Gastrocnemius medialis (tissue), 4 donors: ENCODE results near the gene PDC.

ENCODE experiments used
- POLR2A ChIP-seq, 2 donors: fragments of 450-650 bp; IDR thresholded peaks; one replicate each; pipeline ENCODE4 v1.6.1; 2017; ENCODE audit warnings: antibody characterized with exemption in 2 of 2, mild to moderate bottlenecking in 2 of 2, moderate library complexity in 2 of 2
- TF ChIP-seq, protein P1 (sequence below), 5 experiments: fragments of 450-650 bp in 3 of 5; fragments of 200-600 bp in 2 of 5; sonication (generic) in 2 of 5; IDR thresholded peaks in 4 of 5; conservative IDR thresholded peaks in 1 of 5; 1 replicate in 4 of 5; 2 replicates in 1 of 5; pipeline ENCODE4 v1.5.1; 2016 to 2019; ENCODE audit warnings: antibody characterized with exemption in 5 of 5, mild to moderate bottlenecking in 3 of 5, moderate library complexity in 3 of 5

DNA sequence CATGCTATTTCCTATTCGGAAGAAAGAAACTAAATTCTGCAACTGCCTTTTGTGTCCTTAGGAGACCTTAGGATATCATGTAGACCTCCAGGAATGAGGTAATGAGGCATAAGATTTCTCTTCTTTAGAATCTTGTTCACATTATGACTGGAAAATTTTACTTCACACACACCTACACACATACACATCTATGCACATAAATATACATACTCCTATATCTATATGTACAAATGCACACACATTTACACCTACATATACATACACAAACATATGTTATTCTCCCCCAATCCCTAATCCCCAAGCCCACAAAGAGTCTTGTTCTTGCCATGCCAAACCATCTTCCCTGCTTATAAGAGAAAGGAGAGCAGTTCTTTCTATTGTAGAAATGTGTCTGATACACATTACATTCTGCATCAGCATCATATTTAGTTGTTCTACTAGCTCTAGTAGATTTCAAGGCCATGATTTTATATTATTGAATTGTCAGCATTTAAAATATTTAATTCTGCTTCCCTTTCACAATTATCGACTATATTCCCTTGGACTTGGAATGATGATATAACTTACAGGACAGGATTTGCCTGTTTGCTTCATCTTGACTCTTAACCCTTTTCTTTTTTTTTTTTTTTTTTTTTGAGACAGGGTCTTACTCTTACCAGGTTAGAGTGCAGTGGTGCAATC is 35.4 kb upstream of the PDC start:
- no peak for TF ChIP-seq POLR2A (IDR thresholded peaks at IDR 0.05)
- TF ChIP-seq, protein P1, sequence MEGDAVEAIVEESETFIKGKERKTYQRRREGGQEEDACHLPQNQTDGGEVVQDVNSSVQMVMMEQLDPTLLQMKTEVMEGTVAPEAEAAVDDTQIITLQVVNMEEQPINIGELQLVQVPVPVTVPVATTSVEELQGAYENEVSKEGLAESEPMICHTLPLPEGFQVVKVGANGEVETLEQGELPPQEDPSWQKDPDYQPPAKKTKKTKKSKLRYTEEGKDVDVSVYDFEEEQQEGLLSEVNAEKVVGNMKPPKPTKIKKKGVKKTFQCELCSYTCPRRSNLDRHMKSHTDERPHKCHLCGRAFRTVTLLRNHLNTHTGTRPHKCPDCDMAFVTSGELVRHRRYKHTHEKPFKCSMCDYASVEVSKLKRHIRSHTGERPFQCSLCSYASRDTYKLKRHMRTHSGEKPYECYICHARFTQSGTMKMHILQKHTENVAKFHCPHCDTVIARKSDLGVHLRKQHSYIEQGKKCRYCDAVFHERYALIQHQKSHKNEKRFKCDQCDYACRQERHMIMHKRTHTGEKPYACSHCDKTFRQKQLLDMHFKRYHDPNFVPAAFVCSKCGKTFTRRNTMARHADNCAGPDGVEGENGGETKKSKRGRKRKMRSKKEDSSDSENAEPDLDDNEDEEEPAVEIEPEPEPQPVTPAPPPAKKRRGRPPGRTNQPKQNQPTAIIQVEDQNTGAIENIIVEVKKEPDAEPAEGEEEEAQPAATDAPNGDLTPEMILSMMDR (IDR thresholded peaks at IDR 0.05 in 4 of 5, conservative IDR thresholded peaks at IDR 0.05 in 1 of 5), result no peak
